K562 (cell line): ENCODE measurements around the gene ARHGEF38. TPM values are rescaled to one million over a fixed set of nuclear protein-coding genes. Genes with fewer than 3 reads are reported as not detected.

Experiments used
- ATAC-seq: fragments of 200-7000 bp; cut with Tn5 transposase; 3 replicates; pipeline ENCODE4 v1.9.1; 2020; ENCODE audit warnings: moderate library complexity
- BruUV-seq: library from RNA; stranded (reverse); fragments of 400-500 nt; replicated peaks from 2 replicates; lab custom pipeline; 2021; lab: Mats Ljungman, UMichigan
- CTCF ChIA-PET: fragments of 300-600 bp; formaldehyde crosslinking; extraction: SDS; loops from one replicate; lab custom pipeline; 2021; ENCODE audit warnings: low intra/inter-chr PET ratio; lab: Yijun Ruan, JAX
- POLR2A ChIA-PET: fragments of 300-600, 350-650 bp; sonication (Branson Sonifier 250); formaldehyde crosslinking; extraction: SDS; loops from one replicate; lab custom pipeline; 2021; ENCODE audit warnings: antibody characterized with exemption, inconsistent platforms; lab: Yijun Ruan, JAX
- DNase-seq, 4 experiments: peaks; one replicate each; pipeline versions ENCODE4 v3.0.0 to v3.0.0-alpha.2; 2011 to 2018; ENCODE audit warnings: low spot score in 3 of 4, mixed read lengths in 3 of 4; ENCODE audit errors: extremely low read depth in 1 of 4
- FAIRE-seq: peaks from 2 replicates; lab custom pipeline; 2011; peaks lifted over from hg19 to GRCh38; lab: Jason Lieb, UNC
- H2AFZ ChIP-seq: 2 replicates; pipeline ENCODE4 v1.6.0; 2011; ENCODE audit warnings: low read depth, low read length, control low read depth, inconsistent platforms
- H3K27ac ChIP-seq: fragments of 200-600 bp; 3 replicates; pipeline ENCODE4 v1.8.0; 2011; ENCODE audit warnings: low read depth, mild to moderate bottlenecking, control low read depth, inconsistent platforms, low read length, moderate library complexity, mixed read lengths; ENCODE audit errors: extremely low read depth
- H3K27me3 ChIP-seq, 2 experiments: fragments of 300-600 bp in 1 of 2; 2 replicates in 1 of 2; 3 replicates in 1 of 2; pipeline versions ENCODE4 v1.6.0 to v1.8.0; 2011; ENCODE audit warnings: inconsistent platforms in 2 of 2, low read length in 2 of 2, mild to moderate bottlenecking in 1 of 2, mixed read lengths in 1 of 2, moderate library complexity in 1 of 2; ENCODE audit not compliant: control insufficient read depth in 2 of 2, insufficient read depth in 2 of 2
- H3K36me3 ChIP-seq: fragments of 300-600 bp; 3 replicates; pipeline ENCODE4 v1.8.0; 2011; ENCODE audit warnings: mild to moderate bottlenecking, low read length, inconsistent platforms; ENCODE audit not compliant: control insufficient read depth, insufficient read depth
- H3K4me1 ChIP-seq, 2 experiments: fragments of 200-600 bp in 1 of 2; replicated peaks in 1 of 2; 2 replicates in 1 of 2; 3 replicates in 1 of 2; pipeline versions ENCODE4 v1.5.1 to v1.8.0; 2011; ENCODE audit warnings: inconsistent platforms in 2 of 2, low read length in 2 of 2, mild to moderate bottlenecking in 1 of 2, mixed read lengths in 1 of 2, moderate library complexity in 1 of 2; ENCODE audit not compliant: control insufficient read depth in 2 of 2, insufficient read depth in 2 of 2
- H3K4me2 ChIP-seq: 2 replicates; pipeline ENCODE4 v1.6.1; 2011; ENCODE audit warnings: low read length, control low read depth, inconsistent platforms, mixed read lengths; ENCODE audit not compliant: insufficient read depth
- H3K4me3 ChIP-seq: fragments of 200-600 bp; sonication (generic), shearing (Covaris generic); 2 replicates; pipeline ENCODE4 v1.5.1; 2016; ENCODE audit warnings: control low read depth, inconsistent platforms
- H3K79me2 ChIP-seq: fragments of 200-600 bp; 3 replicates; pipeline ENCODE4 v1.8.0; 2011; ENCODE audit warnings: low read length, inconsistent platforms; ENCODE audit not compliant: control insufficient read depth, insufficient read depth
- H3K9ac ChIP-seq, 2 experiments: 2 replicates each; pipeline versions ENCODE4 v1.6.0 to v1.6.1; 2011; ENCODE audit warnings: low read depth in 2 of 2, low read length in 2 of 2, control low read depth in 1 of 2, inconsistent platforms in 1 of 2, mild to moderate bottlenecking in 1 of 2, mixed read lengths in 1 of 2; ENCODE audit not compliant: insufficient read depth in 1 of 2
- H3K9me1 ChIP-seq: one replicate; pipeline ENCODE4 v1.6.0; 2011; ENCODE audit warnings: inconsistent platforms, mild to moderate bottlenecking, low read length, moderate library complexity; ENCODE audit not compliant: control insufficient read depth, insufficient read depth
- H3K9me3 ChIP-seq: replicated peaks from 2 replicates; pipeline ENCODE4 v1.5.1; 2011; ENCODE audit warnings: low read depth, low read length, inconsistent platforms; ENCODE audit not compliant: control insufficient read depth, insufficient read depth
- H4K20me1 ChIP-seq: replicated peaks from 2 replicates; pipeline ENCODE4 v1.6.1; 2011; ENCODE audit warnings: low read length, inconsistent platforms, mixed read lengths; ENCODE audit not compliant: control insufficient read depth, insufficient read depth
- CXXC5 ChIP-seq: fragments of 250-450 bp; sonication (Bioruptor Pico); IDR thresholded peaks from 2 replicates; pipeline ENCODE4 v1.8.0; 2022; ENCODE audit warnings: inconsistent platforms, mild to moderate bottlenecking, moderate library complexity
- MEIS2 ChIP-seq: fragments of 450-650 bp; IDR thresholded peaks from 2 replicates; pipeline ENCODE4 v1.6.1; 2014; ENCODE audit warnings: mild to moderate bottlenecking; ENCODE audit not compliant: partially characterized antibody
- NR4A1 ChIP-seq, 2 experiments: fragments of 250-450 bp in 1 of 2; fragments of 450-650 bp in 1 of 2; sonication (Bioruptor Pico) in 1 of 2; IDR thresholded peaks; 2 replicates each; pipeline versions ENCODE4 v1.4.0 to v1.6.1; 2016 to 2020; ENCODE audit warnings: mild to moderate bottlenecking in 2 of 2, missing compliant biosample characterization in 1 of 2, missing genetic modification characterization in 1 of 2, moderate library complexity in 1 of 2
- WGBS: fragments of 100-300 bp; shearing (Covaris generic); methylation state at CpG from one replicate; pipeline ENCODE4 v1.1.6; 2016; ENCODE audit warnings: low coverage, mixed read lengths; ENCODE audit not compliant: insufficient coverage; ENCODE audit errors: missing lambda C conversion rate; 5-methylcytosine and 5-hydroxymethylcytosine counted together
- in situ Hi-C: fragments of 300-500 bp; cut with MboI; formaldehyde crosslinking; loops from 4 replicates; pipeline ENCODE4 v1.15.0; 2018; ENCODE audit warnings: inconsistent platforms, mixed read lengths
- intact Hi-C: fragments of 100-400 bp; cut with micrococcal nuclease; formaldehyde crosslinking; loops from 2 replicates; pipeline ENCODE4 v1.14.2; 2022
- polyA plus RNA-seq, 8 experiments: library from polyadenylated mRNA; depleted of rRNA in 4 of 8; stranded (reverse) in 5 of 8; unstranded in 3 of 8; fragments of >200 nt; fragmentation: Nextera tagmentation in 2 of 8; fragmentation: Illumina TruSeq in 1 of 8; extraction: Ambion mirVana in 2 of 8; extraction: Trizol in 1 of 8; gene quantifications; 2 replicates each; pipeline versions ENCODE4 v1.2.1 to v1.2.3, GENCODE V29; 2011 to 2014; ENCODE audit warnings: inconsistent platforms in 1 of 8, missing spikeins in 1 of 8
- total RNA-seq, 7 experiments: library from RNA; depleted of rRNA in 6 of 7; stranded (reverse); fragments of >200 nt in 6 of 7; fragmentation: Illumina TruSeq in 2 of 7; extraction: Trizol in 2 of 7; gene quantifications; 2 replicates each; pipeline versions ENCODE4 v1.2.1 to v1.2.3, GENCODE V29; 2011 to 2021; ENCODE audit warnings: low replicate concordance in 1 of 7
- TF ChIP-seq, protein P1 (sequence below): fragments of 450-650 bp; IDR thresholded peaks from 2 replicates; pipeline ENCODE4 v1.6.1; 2016
- TF ChIP-seq, protein P2 (sequence below), 2 experiments: IDR thresholded peaks in 1 of 2; conservative IDR thresholded peaks in 1 of 2; 2 replicates each; pipeline ENCODE4 v1.6.1; 2016; ENCODE audit warnings: low read depth in 2 of 2, mild to moderate bottlenecking in 1 of 2, missing compliant biosample characterization in 1 of 2, missing genetic modification characterization in 1 of 2, moderate library complexity in 1 of 2

The ARHGEF38 gene
- total and polyA plus RNA-seq, 9 of the 15 experiments (the other 6 are each of a cell fraction or from before 2014, with no cell fraction given), result 0.17 TPM; not detected in 8

DNA sequence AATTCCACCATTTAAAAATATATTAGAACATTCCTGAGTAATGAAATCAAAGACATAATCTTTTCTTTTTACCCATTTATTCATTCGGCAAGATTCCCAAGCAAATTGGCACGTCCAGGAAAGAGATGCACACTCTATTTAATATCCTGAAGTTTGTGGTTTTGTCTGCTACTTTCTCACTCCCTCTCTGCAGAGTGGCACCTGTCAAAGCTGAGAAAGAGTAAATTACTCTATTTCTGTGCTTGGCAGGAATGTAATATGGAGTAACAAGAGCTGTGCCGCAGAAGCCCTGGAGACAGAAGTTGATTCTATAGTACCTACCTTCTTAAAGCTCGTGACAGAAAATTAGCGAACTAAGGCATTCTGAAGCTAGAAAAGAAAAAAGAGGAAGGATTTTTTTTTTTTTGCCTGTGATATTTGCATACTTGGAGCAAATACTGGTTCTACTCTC is 161.7 kb downstream of the ARHGEF38 start:
- Histone ChIP-seq H2AFZ (peak overlapping the region; percentile 36; the same call in 1 of the 2 replicates), H3K9me1 (no peaks in the 10 kb centered on the region), H3K9me3 (no peaks in the 10 kb centered on the region), H3K36me3 (peaks cover 10% of the 10 kb centered on the region; the same call in 2 of the 3 replicates), H3K4me1 (peaks cover 0 to 2% of the 10 kb centered on the region in 2 experiments; a peak in 2 of 5 replicates), H3K79me2 (peaks cover 73% of the 10 kb centered on the region), H3K4me2 (no peak overlapping the region), H3K27me3 (no peaks in the 10 kb centered on the region), H3K9ac (peak overlapping the region in 1 of 2 experiments; percentile 21; a peak in 2 of 4 replicates), H4K20me1 (no peaks in the 10 kb centered on the region), H3K4me3 (no peak overlapping the region), H3K27ac (peak overlapping the region; percentile 23; the same call in 1 of the 3 replicates)
- 78% methylated on average over 5 of the region's 5 CpGs for WGBS
- DNase-seq (no peak), FAIRE-seq (no peak), ATAC-seq (no peak)
- ChIA-PET CTCF (interaction anchor here (0.6 kb wide), 1 partner anchor 97 kb away, joined by 3 read pairs; no protein-coding TSS in a partner anchor), POLR2A (no interaction called here)
- BruUV-seq, result no TSS peak
- no peak for TF ChIP-seq NR4A1 (CRISPR knock-in tag; IDR thresholded peaks at IDR 0.05)
- no peak for TF ChIP-seq NR4A1 (tag; IDR thresholded peaks at IDR 0.05)
- TF ChIP-seq CXXC5 (CRISPR knock-in tag), result no peak
- TF ChIP-seq, protein P1, sequence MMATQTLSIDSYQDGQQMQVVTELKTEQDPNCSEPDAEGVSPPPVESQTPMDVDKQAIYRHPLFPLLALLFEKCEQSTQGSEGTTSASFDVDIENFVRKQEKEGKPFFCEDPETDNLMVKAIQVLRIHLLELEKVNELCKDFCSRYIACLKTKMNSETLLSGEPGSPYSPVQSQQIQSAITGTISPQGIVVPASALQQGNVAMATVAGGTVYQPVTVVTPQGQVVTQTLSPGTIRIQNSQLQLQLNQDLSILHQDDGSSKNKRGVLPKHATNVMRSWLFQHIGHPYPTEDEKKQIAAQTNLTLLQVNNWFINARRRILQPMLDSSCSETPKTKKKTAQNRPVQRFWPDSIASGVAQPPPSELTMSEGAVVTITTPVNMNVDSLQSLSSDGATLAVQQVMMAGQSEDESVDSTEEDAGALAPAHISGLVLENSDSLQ, result peak; percentile 55
- TF ChIP-seq, protein P2, sequence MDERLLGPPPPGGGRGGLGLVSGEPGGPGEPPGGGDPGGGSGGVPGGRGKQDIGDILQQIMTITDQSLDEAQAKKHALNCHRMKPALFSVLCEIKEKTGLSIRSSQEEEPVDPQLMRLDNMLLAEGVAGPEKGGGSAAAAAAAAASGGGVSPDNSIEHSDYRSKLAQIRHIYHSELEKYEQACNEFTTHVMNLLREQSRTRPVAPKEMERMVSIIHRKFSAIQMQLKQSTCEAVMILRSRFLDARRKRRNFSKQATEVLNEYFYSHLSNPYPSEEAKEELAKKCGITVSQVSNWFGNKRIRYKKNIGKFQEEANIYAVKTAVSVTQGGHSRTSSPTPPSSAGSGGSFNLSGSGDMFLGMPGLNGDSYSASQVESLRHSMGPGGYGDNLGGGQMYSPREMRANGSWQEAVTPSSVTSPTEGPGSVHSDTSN (CRISPR knock-in tag; IDR thresholded peaks at IDR 0.05; ENCODE audit: low read depth), result no peak
- TF ChIP-seq, protein P2 (tag; conservative IDR thresholded peaks at IDR 0.05; ENCODE audit: low read depth), result 0 out of 2 replicates have a peak, but pooled peaks have one; percentile 27
- peak; percentile 41 for TF ChIP-seq MEIS2
- in situ Hi-C loops (no loop called here), intact Hi-C loops (loop anchor here (2.0 to 5.0 kb wide), 2 partner anchors 193 to 567 kb away; partner anchors contain the start of gene TET2)
